ENCODE data around the gene EPDR1.

EPDR1 gene

GRCh38 chr7:37920305-37920848, at the start of gene EPDR1:
Gene EPDR1 (plus strand): TSS chr7:37920640. CDS start chr7:37920940, 300 bp downstream.
- DNase-seq, result peak; percentile 51

DNA sequence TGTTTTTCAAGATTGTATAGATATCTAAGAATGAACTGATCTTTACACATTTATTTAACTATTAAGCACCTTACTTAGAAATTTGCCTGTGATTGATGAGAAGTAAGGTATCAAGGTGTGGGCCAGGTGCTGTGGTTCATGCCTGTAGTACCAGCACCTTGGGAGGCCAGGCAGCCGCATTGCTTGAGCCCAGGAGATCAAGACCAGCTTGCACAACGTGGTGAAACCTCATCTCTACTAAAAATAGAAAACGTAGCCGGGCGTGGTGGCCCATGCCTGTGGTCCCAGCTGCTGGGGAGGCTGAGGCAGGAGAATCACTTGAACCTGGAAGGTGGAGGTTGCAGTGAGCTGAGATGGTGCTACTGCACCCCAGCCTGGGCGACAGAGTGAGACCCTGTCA, 38.4 kb upstream of the EPDR1 start:
- no peak for DNase-seq

DNA sequence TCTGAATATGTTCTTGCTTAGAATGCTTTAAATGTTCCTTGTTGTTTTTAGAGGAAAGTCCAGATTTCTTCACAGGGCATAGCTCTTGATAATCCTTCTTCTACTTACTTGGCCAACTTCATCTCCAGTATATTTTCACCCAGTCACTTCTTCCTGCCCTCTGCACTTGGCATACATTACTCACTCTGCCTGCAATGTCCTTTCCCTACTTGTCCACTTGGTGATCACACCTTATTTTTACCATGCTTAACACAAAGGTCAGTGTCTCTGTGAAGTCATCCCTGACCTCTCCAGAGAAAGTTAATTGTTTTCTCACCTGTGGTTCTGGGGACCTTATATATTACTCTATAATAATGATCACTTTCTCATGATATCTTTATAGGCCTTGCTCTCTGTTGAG, 27.1 kb upstream of the EPDR1 start:
- DNase-seq, result no peak

- DNase-seq, result no peak
Observed at GRCh38 chr7:37894671-37895070, 25.8 kb upstream of the EPDR1 start.

- DNase-seq, result no peak
Observed at GRCh38 chr7:37899712-37900247, 20.7 kb upstream of the EPDR1 start.

- DNase-seq, result peak; percentile 13
Observed at GRCh38 chr7:37901236-37901827, 19.1 kb upstream of the EPDR1 start.

- DNase-seq, result no peak
Observed at GRCh38 chr7:37901890-37902524, 18.4 kb upstream of the EPDR1 start.

- no peak for DNase-seq
Observed at GRCh38 chr7:37908221-37908788, 12.1 kb upstream of the EPDR1 start.

GRCh38 chr7:37912756-37913155, 7.7 kb upstream of the EPDR1 start:
- DNase-seq, result no peak

- DNase-seq, result peak; percentile 47
Observed at GRCh38 chr7:37915438-37915837, 5.0 kb upstream of the EPDR1 start.

DNA sequence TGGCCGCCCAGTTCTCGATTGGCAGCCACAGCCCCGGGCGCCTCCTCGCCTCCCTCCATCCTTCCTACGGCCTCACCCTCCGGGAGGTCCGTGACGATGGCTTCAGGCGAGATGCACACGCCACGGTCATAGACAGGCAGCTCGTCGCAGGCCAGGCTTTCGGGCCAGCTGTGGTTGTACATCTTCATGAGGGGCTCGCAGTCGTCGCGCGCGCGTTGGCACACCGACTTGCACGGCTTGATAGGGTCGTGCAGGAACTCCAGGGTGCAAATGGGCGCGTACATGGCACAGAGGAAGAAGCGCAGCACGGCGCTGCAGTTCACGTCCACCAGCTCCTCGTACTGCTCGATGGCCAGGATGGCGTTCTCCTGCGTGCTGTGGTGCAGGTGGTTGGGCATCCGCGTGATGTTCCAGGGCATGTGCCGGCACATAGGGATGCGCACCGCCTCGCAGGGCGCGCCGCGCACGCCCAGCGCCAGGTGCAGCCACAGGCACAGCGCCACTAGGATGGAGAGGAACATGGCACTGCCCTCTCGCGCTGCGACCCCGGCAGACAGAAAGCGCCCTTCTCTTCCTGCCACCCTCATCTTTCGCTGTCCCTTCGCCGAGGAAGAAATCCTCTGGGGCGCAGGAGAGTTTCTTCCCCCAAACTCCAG, 4.3 kb upstream of the EPDR1 start:
- DNase-seq, result no peak

- DNase-seq, result peak; percentile 31
Observed at GRCh38 chr7:37916673-37917660, 3.5 kb upstream of the EPDR1 start, which contains the start of gene SFRP4. Gene SFRP4 (minus strand): TSS chr7:37916817. CDS start chr7:37916537, 280 bp downstream.

DNA sequence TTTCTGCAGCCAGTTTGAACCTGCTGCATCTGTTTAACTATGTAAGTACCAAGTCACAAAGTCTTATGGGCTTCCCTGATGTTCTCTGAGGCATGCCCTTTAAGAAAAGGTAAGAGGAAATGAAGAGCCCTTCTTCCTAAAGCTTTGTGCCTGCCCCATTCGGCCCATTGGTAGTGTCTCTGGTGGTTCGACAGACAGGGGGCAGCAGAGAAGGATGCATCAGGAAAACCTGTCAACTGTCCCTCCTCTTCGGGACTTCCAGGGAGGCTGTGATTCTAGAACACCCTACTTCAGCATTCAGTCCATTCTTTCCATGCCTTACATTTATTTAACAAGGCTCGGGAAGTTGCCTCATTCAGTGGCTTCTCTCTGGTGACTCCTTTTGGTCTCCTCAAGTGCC, 1.9 kb upstream of the EPDR1 start:
- no peak for DNase-seq

DNA sequence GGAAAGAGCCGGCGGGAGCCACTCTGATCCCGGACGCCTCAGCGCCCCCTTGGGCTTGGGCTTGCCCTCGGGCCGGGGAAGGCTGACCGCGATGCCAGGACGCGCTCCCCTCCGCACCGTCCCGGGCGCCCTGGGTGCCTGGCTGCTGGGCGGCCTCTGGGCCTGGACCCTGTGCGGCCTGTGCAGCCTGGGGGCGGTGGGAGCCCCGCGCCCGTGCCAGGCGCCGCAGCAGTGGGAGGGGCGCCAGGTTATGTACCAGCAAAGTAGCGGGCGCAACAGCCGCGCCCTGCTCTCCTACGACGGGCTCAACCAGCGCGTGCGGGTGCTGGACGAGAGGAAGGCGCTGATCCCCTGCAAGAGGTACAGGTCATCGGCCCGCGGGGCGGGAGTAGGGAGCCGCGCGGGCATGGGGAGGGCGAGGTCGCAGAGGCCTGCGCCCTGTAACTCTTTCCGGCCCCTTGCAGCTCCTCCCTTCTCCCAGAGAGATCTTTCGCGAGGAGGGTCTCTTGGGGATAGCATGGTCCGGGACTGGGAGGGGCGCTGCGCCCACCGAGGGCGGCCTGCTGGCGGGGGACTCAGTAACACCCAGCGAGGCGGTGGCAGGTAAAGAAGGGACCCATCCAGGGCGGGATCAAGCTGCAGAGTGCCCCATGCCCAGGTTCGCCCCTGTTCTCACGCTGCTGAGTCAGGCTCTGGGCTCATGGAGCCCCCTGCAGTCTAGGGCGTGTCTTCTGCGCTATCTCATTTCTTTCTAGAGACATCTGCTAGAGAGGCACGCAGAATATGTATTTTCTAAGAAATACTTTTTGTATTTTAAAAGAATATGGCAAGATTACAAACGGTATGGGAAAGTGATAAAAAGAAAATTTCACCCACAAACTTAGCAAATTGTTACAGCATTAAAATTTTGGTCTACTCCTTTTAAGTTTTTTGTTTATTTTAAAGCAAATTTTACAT, 687 bp downstream of the EPDR1 start:
- DNase-seq, result peak; percentile 32

GRCh38 chr7:37921876-37922275, 1.4 kb downstream of the EPDR1 start:
- no peak for DNase-seq

- no peak for DNase-seq
Observed at GRCh38 chr7:37923996-37924395, 3.6 kb downstream of the EPDR1 start.

GRCh38 chr7:37924491-37925041, 4.1 kb downstream of the EPDR1 start:
- no peak for DNase-seq

GRCh38 chr7:37925620-37926019, 5.2 kb downstream of the EPDR1 start:
- no peak for DNase-seq

DNA sequence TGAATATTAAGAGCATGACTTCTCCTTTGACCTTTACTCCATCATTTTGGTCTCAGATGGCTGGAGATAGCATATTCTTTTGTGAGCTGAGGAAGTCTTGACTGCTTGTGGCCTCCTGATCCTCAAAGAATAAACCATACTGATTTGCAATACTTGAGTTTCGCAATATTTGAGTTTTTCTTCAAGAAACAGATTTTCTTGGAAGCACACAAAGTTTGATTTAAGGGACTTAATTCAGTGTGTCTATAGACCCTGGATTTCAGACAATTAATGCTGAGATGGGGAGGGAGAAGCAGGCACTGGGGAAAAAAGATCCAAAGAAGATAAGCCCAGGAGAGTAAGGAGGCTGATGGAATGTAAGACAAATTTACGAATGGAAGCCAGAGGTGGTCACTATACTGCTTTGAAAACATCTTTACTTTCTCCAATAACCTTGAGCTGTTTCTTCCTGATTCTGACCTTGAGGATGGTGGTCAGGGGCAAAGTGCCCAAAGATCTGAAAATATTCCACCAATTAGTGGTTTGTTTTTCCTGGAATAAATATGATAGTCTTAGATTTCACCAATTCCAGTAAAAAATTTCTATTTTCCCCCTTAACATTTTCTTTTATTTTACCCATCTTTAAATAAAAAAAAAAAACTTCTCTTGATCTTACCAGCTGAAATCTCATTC, 7.5 kb downstream of the EPDR1 start:
- peak; percentile 4 for DNase-seq

DNA sequence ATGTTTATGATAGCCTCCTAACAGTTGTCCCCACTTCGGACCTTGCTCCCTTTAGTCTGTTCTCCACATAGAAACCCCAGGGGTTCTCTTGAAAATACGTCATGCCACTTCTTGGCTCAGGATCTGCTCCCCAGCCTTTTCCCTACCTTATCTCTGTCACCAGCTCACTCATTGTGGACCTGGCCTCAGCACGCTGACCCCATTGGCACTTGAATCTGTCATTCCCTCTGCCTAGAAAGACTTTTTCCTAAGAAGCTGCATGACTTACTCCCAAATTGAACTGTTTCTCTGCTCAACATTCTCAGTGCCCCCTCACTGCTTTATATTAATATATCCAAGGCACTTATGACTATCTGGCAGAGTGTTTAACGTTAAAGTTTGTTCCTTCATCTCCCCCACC, 8.4 kb downstream of the EPDR1 start:
- no peak for DNase-seq

Data from KG1 (cell line).